ENCODE results near the gene SLIT1. TPM values are rescaled to one million over a fixed set of nuclear protein-coding genes. Genes with fewer than 3 reads are reported as not detected.
"Not testable (repeated sequence)": the region's sequence is repeated elsewhere in the genome, so short reads cannot be mapped to it uniquely, and the experiment has no call there.

The SLIT1 gene
- total and polyA plus RNA-seq, 2 experiments from 2014 or later: not detected

DNA sequence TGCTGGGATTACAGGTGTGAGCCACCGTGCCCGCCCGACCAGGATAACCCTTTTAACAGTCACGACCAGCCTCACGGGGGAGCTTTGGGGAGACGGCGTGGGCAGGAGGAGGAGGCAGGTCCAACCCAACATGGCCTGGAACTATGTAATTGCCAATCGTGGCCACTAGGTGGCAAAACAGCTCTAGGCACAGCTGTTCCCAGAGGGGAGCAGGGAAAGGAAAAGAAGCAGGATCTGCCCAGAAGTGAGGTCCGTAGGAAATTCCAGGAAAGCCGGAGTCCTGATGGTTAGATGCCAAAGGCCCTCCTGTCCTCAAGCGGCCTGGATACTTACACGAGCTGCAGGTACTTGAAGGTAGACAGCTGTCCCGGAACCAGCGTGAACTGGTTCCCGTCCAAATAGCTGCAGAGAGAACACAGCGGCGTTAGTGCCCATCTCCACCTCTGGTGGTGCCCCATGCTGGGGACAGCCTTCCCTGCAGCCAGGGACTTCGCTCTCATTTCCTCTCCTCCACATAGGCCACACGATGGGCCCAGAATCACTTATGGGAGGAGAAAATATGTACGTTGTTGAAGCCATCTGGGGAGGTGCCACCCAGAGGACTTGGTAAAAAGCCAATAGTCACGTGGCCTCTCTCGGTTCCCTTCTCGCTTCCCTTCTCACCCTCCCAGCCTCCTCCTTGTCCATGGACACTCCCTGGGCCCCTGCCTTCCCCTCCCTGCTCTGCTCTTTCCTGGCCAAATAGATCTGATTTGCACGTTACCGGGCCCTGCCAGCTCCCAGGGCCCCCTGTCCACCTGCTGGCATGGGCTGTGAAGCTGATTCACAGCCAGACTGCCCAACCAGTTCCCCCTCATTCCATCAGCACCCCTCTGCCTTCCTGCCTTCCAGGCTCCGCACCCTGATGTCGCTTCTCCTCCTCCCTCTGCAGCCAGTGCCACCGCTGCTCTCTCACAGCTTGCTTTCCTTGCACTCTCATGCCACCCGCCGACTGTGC, 148.1 kb downstream of the SLIT1 start:
- no peaks in the 10 kb centered on the region for H3K4me1 ChIP-seq (ENCODE audit: insufficient read depth)
- H3K27me3 ChIP-seq (replicated peaks; ENCODE audit: insufficient read depth): peaks cover 12% of the 10 kb centered on the region
- no peaks in the 10 kb centered on the region for H3K9me3 ChIP-seq (ENCODE audit: low read depth)
- H2AFZ ChIP-seq: peak overlapping the region; percentile 89
- no peak overlapping the region for H3K9ac ChIP-seq
- H4K20me1 ChIP-seq (ENCODE audit: insufficient read depth): no peaks in the 10 kb centered on the region
- H3K9me2 ChIP-seq (ENCODE audit: insufficient read depth): no peaks in the 10 kb centered on the region
- TF ChIP-seq EZH2 (IDR thresholded peaks at IDR 0.05; ENCODE audit: insufficient read depth, poor library complexity, severe bottlenecking) (no peak), EZH2phosphoT487 (IDR thresholded peaks at IDR 0.05; ENCODE audit: insufficient read depth, low read depth) (no peak)
- peak overlapping the region; percentile 86 for H3K4me2 ChIP-seq (ENCODE audit: unreplicated experiment)
- DNase-seq: peak; percentile 81
- H3K79me2 ChIP-seq (ENCODE audit: insufficient read depth): no peaks in the 10 kb centered on the region
- no peaks in the 10 kb centered on the region for H3K36me3 ChIP-seq (ENCODE audit: low read depth)
- 18 to 21% methylated on average over 30 of the region's 30 CpGs for WGBS, 2 experiments (ENCODE audit: low coverage in 1 of 2, low lambda C conversion rate in 2 of 2, missing lambda C conversion rate in 2 of 2)
- peak overlapping the region; percentile 65 for H3K4me3 ChIP-seq
- H3K27ac ChIP-seq: no peak overlapping the region
- in situ Hi-C loops (cut with MboI): loop anchor here (25.0 kb wide), 1 partner anchor 650 kb away; no protein-coding TSS in a partner anchor
- no peaks in the 10 kb centered on the region for H3F3A ChIP-seq (ENCODE audit: insufficient read depth)

DNA sequence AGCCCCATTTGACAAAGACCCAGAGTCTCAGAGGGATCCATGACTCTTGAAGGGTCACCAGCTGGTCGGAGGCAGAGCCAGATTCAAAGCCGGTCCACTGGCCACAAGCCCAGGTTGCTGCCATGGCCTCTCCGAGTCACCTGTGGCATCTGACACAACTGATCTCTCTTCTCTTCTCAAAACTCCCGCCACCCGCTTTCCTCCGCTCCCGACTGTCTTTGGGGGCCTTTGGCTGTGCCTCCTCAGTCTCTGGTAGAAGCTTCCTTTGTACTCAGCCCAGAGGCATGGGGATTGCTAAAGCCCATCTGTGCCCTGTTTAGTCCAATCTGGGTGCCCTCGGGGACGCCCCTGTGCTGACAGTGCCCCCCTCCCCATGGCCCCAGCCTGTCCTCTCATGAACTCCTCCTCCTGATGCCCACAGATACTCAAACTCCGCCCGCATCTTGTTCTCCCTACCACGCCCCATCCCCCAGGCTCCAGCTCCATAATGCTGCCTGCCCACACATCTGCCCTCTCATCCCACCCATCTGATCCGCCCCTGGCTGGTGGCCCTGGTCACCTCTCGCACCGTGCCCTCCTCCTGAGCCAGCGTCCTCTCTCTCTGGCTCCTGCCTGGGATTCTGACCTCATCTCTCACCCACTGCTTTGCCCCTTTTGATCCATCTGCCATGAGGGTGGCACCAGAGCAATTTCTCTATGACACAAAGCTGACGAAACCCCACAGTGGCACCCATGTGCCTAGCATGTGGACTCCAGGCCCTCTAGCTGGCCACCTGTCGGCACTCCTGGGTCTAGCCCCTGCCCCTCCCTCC, 150.6 kb downstream of the SLIT1 start:
- no peak for DNase-seq
- H3K9me3 ChIP-seq (ENCODE audit: low read depth): no peaks in the 10 kb centered on the region
- no peak for TF ChIP-seq EZH2 (IDR thresholded peaks at IDR 0.05; ENCODE audit: insufficient read depth, poor library complexity, severe bottlenecking)
- no peak for TF ChIP-seq EZH2phosphoT487 (IDR thresholded peaks at IDR 0.05; ENCODE audit: insufficient read depth, low read depth)
- no peak overlapping the region for H3K9ac ChIP-seq
- no peaks in the 10 kb centered on the region for H3K9me2 ChIP-seq (ENCODE audit: insufficient read depth)
- no peaks in the 10 kb centered on the region for H3K36me3 ChIP-seq (ENCODE audit: low read depth)
- no peak overlapping the region for H3K4me2 ChIP-seq (ENCODE audit: unreplicated experiment)
- no peak overlapping the region for H3K4me3 ChIP-seq
- H3K27me3 ChIP-seq (replicated peaks; ENCODE audit: insufficient read depth): peaks cover 18% of the 10 kb centered on the region
- no peaks in the 10 kb centered on the region for H3K4me1 ChIP-seq (ENCODE audit: insufficient read depth)
- H4K20me1 ChIP-seq (ENCODE audit: insufficient read depth): no peaks in the 10 kb centered on the region
- no peaks in the 10 kb centered on the region for H3K79me2 ChIP-seq (ENCODE audit: insufficient read depth)
- H2AFZ ChIP-seq: no peak overlapping the region
- no peaks in the 10 kb centered on the region for H3F3A ChIP-seq (ENCODE audit: insufficient read depth)
- H3K27ac ChIP-seq: no peak overlapping the region
- 68 to 71% methylated on average over 15 to 18 of the region's 18 CpGs for WGBS, 2 experiments (ENCODE audit: low coverage in 1 of 2, low lambda C conversion rate in 2 of 2, missing lambda C conversion rate in 2 of 2)
- in situ Hi-C loops (cut with MboI): loop anchor here (25.0 kb wide), 1 partner anchor 648 kb away; no protein-coding TSS in a partner anchor

DNA sequence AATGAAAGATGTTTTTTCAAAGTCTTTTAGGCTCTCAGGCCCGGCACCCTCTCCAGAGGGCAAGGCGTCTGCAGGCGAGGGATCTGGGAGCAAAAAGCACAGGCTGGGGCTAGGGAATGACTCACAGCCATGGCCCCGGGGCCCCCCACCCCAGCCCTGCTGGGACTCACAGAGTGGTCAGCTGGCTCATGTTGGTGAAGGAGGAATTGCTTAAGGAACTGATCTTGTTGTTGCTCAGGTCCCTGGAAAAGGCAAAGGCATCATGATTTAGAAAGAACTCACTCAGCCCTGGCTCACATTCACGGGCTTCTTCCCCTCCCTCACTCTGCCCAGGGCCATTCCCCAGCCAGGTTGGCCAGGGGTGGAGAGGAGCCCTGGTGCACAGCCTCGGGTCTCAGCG, 151.5 kb downstream of the SLIT1 start:
- no peaks in the 10 kb centered on the region for H3K9me3 ChIP-seq (ENCODE audit: low read depth)
- H4K20me1 ChIP-seq (ENCODE audit: insufficient read depth): no peaks in the 10 kb centered on the region
- no peaks in the 10 kb centered on the region for H3K36me3 ChIP-seq (ENCODE audit: low read depth)
- H3K4me2 ChIP-seq (ENCODE audit: unreplicated experiment): no peak overlapping the region
- H2AFZ ChIP-seq: no peak overlapping the region
- 68 to 71% methylated on average over 7 of the region's 7 CpGs for WGBS, 2 experiments (ENCODE audit: low coverage in 1 of 2, low lambda C conversion rate in 2 of 2, missing lambda C conversion rate in 2 of 2)
- H3F3A ChIP-seq (ENCODE audit: insufficient read depth): no peaks in the 10 kb centered on the region
- H3K9me2 ChIP-seq (ENCODE audit: insufficient read depth): no peaks in the 10 kb centered on the region
- peaks cover 26% of the 10 kb centered on the region for H3K27me3 ChIP-seq (replicated peaks; ENCODE audit: insufficient read depth)
- no peak for DNase-seq
- TF ChIP-seq EZH2phosphoT487 (IDR thresholded peaks at IDR 0.05; ENCODE audit: insufficient read depth, low read depth) (no peak), EZH2 (IDR thresholded peaks at IDR 0.05; ENCODE audit: insufficient read depth, poor library complexity, severe bottlenecking) (no peak)
- H3K27ac ChIP-seq: no peak overlapping the region
- H3K79me2 ChIP-seq (ENCODE audit: insufficient read depth): no peaks in the 10 kb centered on the region
- no peaks in the 10 kb centered on the region for H3K4me1 ChIP-seq (ENCODE audit: insufficient read depth)
- in situ Hi-C loops (cut with MboI): loop anchor here (25.0 kb wide), 1 partner anchor 647 kb away; no protein-coding TSS in a partner anchor
- no peak overlapping the region for H3K9ac ChIP-seq
- H3K4me3 ChIP-seq: no peak overlapping the region

GRCh38 chr10:97033841-97034240, 151.9 kb downstream of the SLIT1 start:
- not testable (repeated sequence) for H3F3A ChIP-seq (ENCODE audit: insufficient read depth); H3K79me2 ChIP-seq (ENCODE audit: insufficient read depth); H4K20me1 ChIP-seq (ENCODE audit: insufficient read depth); H3K4me3 ChIP-seq; H3K9me3 ChIP-seq (ENCODE audit: low read depth); H3K4me2 ChIP-seq (ENCODE audit: unreplicated experiment); H3K9ac ChIP-seq; H3K9me2 ChIP-seq (ENCODE audit: insufficient read depth); H3K4me1 ChIP-seq (ENCODE audit: insufficient read depth); H2AFZ ChIP-seq; H3K27ac ChIP-seq; H3K36me3 ChIP-seq (ENCODE audit: low read depth); DNase-seq
- H3K27me3 ChIP-seq (replicated peaks; ENCODE audit: insufficient read depth): peaks cover 26% of the 10 kb centered on the region
- 89 to 90% methylated on average over 9 of the region's 9 CpGs for WGBS, 2 experiments (ENCODE audit: low coverage in 1 of 2, low lambda C conversion rate in 2 of 2, missing lambda C conversion rate in 2 of 2)
- in situ Hi-C loops (cut with MboI): loop anchor here (25.0 kb wide), 1 partner anchor 647 kb away; no protein-coding TSS in a partner anchor

Data from GM23248 (cell line).